ENCODE results near the gene MYOZ2. TPM values are rescaled to one million over a fixed set of nuclear protein-coding genes. Genes with fewer than 3 reads are reported as not detected.

The MYOZ2 gene
- total RNA-seq, 4 donors from 2014 or later, result not detected

- H3K27me3 ChIP-seq, result no peaks in the 10 kb centered on the region
- no peak for DNase-seq (ENCODE audit: low spot score in 2 of 2)
- peaks cover 30% of the 10 kb centered on the region for H3K36me3 ChIP-seq
- H3K9me3 ChIP-seq, result no peaks in the 10 kb centered on the region
- H3K4me3 ChIP-seq, result no peak overlapping the region
- H3K4me1 ChIP-seq, result peaks cover 12% of the 10 kb centered on the region
- H3K27ac ChIP-seq, result no peak overlapping the region
- TF ChIP-seq POLR2AphosphoS5 (IDR thresholded peaks at IDR 0.05) (no peak), POLR2A (IDR thresholded peaks at IDR 0.05) (no peak), CTCF (IDR thresholded peaks at IDR 0.05) (no peak), EP300 (IDR thresholded peaks at IDR 0.05) (no peak)
Observed at GRCh38 chr4:119233191-119233590, 97.6 kb downstream of the MYOZ2 start.

DNA sequence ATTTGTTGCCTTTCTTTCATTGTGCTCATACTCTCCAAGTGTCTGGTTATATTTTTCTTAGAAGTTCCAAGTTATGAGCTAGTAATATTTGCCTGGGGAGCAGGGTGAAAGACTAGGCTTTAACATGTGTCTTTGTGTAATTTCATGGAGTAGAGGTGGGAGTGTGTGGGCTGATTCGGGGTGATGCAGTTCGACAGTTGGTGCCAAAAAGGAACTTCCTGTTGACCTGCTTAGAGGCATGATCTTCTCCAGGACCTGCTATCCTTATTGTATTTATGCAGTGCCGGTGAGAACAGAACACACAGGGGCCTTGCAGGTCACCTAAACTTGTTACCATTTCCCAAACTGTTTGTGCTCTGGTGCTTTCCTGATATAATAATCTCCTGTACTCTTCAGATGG is 98.1 kb downstream of the MYOZ2 start:
- peaks cover 32% of the 10 kb centered on the region for H3K36me3 ChIP-seq
- no peak overlapping the region for H3K27ac ChIP-seq
- H3K27me3 ChIP-seq, result no peaks in the 10 kb centered on the region
- TF ChIP-seq POLR2AphosphoS5 (IDR thresholded peaks at IDR 0.05) (no peak), EP300 (IDR thresholded peaks at IDR 0.05) (no peak), POLR2A (IDR thresholded peaks at IDR 0.05) (no peak), CTCF (IDR thresholded peaks at IDR 0.05) (no peak)
- H3K9me3 ChIP-seq, result no peaks in the 10 kb centered on the region
- DNase-seq (ENCODE audit: low spot score in 2 of 2), result no peak
- H3K4me3 ChIP-seq, result no peak overlapping the region
- H3K4me1 ChIP-seq, result peaks cover 12% of the 10 kb centered on the region
- WGBS, result 36% methylated on average over 3 of the region's 3 CpGs

DNA sequence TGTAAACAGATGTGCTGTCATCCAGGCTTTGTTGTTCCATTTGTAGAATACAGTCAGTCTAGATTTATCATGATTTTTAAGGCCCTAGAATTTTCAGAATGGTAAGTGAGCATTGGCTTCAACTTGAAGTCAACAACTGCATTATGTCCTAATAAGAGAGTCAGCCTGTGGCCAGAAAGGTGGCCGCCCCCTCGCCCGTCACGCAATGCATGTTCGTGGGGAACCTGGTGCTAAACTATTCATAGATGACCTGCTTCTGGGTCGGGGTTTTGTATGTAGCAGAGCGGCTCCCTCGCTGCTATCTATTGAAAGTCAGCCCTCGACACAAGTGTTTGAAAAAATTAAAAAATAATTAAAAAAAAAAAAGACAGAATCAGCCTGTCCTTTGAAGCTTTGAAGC is 101.6 kb downstream of the MYOZ2 start:
- H3K27ac ChIP-seq, result no peak overlapping the region
- peaks cover 41% of the 10 kb centered on the region for H3K36me3 ChIP-seq
- 97% methylated on average over 9 of the region's 9 CpGs for WGBS
- DNase-seq (ENCODE audit: low spot score in 2 of 2), result no peak
- peaks cover 12% of the 10 kb centered on the region for H3K4me1 ChIP-seq
- H3K4me3 ChIP-seq, result no peak overlapping the region
- no peak for TF ChIP-seq CTCF (IDR thresholded peaks at IDR 0.05)
- no peak for TF ChIP-seq EP300 (IDR thresholded peaks at IDR 0.05)
- TF ChIP-seq POLR2AphosphoS5 (IDR thresholded peaks at IDR 0.05), result no peak
- no peak for TF ChIP-seq POLR2A (IDR thresholded peaks at IDR 0.05)
- no peaks in the 10 kb centered on the region for H3K9me3 ChIP-seq
- no peaks in the 10 kb centered on the region for H3K27me3 ChIP-seq

Other genes starting within 250 kb of the MYOZ2 start
- gene SYNPO2, start 247.0 kb upstream of the MYOZ2 start, total RNA-seq, result 10 to 100 TPM; 14.3 to 33.6 (median 19.1) TPM
- gene USP53, start 76.9 kb downstream of the MYOZ2 start, total RNA-seq, result 10 to 100 TPM; 21.1 to 57.3 (median 37.8) TPM
- gene FABP2, start 186.3 kb downstream of the MYOZ2 start, total RNA-seq, result not detected